NCI-H1436 (cell line): Measurements from ENCODE around the gene LRRC2.
"Not testable (repeated sequence)": the region's sequence is repeated elsewhere in the genome, so short reads cannot be mapped to it uniquely, and the experiment has no call there.

Source experiments
- DNase-seq: peaks from one replicate; lab custom pipeline; 2025; lab: John Stamatoyannopoulos, UW

Gene LRRC2

GRCh38 chr3:46580675-46581074, 14.6 kb upstream of the LRRC2 start:
- DNase-seq: no peak

DNA sequence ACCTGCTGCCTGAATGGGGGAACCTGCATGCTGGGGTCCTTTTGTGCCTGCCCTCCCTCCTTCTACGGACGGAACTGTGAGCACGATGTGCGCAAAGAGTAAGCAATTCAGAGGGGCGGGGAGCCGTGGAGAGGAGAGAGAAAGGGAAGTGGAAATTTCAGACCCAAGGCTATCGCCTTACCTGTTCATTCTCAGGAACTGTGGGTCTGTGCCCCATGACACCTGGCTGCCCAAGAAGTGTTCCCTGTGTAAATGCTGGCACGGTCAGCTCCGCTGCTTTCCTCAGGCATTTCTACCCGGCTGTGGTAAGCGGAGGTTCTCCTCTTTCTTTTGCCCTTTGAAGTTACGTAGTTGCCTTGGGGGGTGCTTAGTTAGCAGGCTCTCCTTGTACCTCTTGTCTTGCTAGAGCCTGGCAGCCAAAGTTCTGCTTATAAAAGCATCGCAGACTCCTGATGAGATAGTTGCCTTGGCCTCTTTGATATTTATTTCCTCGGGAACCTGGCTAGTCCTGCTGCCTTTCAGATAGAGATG, 13.7 kb upstream of the LRRC2 start:
- no peak for DNase-seq

DNA sequence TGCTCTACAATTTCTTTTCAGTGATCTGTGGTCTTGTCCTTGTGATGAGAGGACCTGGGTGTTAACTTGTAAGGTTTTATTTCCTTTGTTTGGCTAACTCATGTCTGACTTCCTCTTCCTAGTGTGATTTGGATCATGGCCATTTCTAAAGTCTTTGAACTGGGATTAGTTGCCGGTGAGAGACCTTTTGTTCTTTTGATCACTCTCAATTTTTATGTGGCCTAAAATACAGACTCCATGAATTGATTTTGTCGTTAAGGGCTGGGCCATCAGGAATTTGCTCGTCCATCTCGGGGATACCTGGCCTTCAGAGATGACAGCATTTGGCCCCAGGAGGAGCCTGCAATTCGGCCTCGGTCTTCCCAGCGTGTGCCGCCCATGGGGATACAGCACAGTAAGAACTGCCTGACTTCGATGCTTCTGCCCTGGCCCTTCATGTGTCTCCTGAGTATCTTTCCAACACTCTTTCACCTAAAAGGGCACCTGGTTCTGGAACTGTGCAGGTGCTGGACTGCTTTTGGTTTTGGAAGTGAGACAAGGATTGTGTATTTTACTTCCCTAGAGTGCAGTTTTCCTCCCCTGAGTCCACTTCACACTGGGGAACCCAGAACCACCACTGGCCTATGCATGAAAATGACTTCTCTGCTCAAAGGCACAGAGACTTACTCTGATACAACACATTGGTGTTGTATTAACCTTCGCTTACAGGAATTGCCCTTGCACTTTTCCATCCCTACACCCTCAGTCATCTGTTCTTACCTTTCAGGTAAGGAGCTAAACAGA, 13.1 kb upstream of the LRRC2 start:
- no peak for DNase-seq

DNA sequence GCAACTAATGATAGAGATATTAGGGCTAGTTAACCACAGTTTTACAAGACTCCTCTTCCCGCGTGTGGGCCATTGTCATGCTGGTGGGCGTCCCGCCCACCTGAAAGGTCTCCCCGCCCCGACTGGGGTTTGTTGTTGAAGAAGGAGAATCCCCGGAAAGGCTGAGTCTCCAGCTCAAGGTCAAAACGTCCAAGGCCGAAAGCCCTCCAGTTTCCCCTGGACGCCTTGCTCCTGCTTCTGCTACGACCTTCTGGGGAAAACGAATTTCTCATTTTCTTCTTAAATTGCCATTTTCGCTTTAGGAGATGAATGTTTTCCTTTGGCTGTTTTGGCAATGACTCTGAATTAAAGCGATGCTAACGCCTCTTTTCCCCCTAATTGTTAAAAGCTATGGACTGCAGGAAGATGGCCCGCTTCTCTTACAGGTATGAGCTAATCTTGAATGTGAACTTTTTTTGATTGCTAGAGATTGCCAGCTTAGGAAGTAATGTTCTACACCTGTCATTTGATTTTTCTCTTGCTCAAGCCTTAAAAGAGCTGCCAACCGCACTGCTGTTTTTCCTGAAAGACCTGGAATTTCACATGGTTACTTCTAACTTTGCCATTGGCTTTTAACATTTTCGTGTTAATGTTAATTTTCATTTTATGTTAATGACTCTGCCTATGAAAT, 11.6 kb upstream of the LRRC2 start:
- not testable (repeated sequence) for DNase-seq

DNA sequence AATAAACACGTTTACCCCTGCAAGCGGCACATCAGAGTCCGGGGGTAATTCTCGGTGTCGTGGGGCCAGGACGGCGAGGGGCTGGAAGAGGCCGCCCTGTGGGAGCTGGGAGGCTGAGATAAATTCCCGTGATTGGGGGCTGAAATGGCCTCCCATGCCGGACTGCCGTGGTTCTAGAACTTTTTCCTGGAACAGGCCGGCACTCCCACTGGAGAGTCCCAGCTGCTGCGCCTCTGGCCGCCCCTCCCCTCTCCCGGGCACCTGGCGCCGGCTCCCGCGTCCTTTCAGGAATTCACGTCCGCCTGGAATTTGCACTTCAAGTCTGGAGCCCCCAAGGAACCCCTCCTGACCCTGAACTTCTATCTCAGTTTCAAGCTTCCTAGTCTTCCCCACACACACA, 10.8 kb upstream of the LRRC2 start:
- DNase-seq: no peak

DNA sequence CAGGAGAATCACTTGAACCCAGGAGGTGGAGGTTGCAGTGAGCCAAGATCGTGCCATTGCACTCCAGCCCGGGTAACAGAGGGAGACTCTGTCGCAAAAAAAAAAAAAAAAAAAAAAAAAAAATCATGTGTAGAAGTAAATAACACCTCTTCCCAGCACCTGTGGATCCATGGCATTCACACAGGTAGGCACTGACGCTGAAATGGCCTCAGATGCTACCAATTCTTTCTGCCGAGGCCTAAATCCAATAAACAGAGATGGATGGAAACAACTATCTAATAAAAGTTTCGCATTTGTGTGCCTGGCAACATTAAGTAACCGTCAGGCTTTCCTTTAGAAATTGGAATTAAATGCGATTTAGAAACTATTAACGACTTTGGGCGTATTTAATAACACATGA, 10.3 kb upstream of the LRRC2 start:
- no peak for DNase-seq

GRCh38 chr3:46575577-46576222, 9.6 kb upstream of the LRRC2 start:
- no peak for DNase-seq

GRCh38 chr3:46574881-46575576, 8.9 kb upstream of the LRRC2 start:
- DNase-seq: no peak

- DNase-seq: no peak
Observed at GRCh38 chr3:46574243-46574646, 8.1 kb upstream of the LRRC2 start.

DNA sequence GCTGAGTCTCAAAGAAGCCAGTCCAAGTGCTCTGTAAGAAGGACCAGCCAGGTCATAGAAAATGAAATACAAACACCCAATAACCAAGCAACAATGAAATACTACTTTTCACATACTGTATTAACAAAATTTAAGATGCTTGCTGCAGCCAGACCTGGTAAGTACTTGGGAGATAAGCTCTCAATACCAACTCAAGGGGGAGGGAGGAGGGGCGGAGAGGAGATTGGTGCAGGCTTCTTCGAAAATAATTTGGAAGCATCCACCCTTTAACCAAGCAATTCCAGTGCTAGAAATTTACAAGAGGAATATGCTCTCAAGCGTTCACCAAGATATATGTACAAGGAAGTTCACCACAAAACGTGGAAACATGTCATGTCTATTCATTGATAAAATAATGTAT, 7.6 kb upstream of the LRRC2 start:
- no peak for DNase-seq

GRCh38 chr3:46571684-46572083, 5.6 kb upstream of the LRRC2 start:
- DNase-seq: no peak

DNA sequence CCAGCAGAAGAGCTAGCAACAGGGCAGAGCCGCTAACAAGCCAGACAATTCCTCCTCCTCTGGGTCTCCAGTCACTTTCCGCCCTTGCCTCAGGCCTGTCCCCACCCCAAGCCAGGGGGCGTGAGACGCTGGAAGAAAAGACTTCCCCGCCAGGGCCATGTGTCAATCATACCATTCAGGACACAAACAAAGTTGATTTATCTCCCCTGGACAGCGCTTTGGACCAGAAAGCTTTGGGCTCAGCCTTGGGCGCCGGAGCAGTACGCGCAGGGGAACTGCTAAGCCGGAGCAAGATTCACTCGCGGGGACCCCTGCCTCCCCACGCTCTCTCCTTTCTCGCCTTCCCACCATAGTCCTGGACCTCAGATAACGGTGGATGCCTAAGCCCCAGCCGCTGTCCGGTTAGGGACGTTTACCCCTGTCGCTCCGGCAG, 479 bp downstream of the LRRC2 start:
- no peak for DNase-seq

GRCh38 chr3:46565077-46565476, 1.0 kb downstream of the LRRC2 start:
- no peak for DNase-seq

DNA sequence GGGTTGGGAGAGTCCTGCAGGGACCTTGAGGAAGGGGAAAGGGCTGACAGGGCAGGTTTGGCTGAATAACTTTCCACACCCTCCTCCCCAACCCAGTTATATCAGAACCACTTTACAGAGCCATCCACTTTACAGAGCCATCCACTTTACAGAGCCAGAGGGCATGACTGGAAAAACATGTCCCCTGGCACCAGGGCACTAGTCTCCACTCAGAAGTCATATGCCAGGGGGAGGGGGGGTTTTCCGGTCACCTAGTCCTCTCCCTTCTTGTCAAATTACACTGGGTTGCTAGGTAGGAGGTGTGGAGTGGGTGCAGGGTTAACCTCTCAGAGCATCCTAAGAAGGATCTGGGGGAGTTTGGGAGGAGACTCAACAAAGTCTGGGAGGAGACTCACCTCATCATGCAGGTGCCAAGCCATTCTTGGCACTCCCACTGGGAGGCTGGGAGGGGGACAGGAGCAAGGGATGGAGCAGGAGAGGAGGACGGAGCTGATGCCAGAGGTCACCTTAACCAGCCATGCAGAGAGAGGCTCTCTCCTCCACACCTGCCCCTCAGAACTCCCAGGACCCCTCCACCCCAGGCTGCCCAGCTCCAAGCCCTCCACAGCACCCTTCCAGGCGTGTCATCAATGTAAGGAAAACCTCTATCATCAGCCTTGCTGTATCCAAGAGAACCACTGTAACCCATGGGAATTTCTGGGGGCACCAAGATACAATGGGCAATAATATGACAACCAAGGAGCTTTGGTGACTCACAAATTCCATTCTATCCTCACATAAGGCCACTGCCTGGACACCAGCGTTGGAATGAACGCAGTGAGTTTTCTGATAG, 1.7 kb downstream of the LRRC2 start:
- DNase-seq: no peak

DNA sequence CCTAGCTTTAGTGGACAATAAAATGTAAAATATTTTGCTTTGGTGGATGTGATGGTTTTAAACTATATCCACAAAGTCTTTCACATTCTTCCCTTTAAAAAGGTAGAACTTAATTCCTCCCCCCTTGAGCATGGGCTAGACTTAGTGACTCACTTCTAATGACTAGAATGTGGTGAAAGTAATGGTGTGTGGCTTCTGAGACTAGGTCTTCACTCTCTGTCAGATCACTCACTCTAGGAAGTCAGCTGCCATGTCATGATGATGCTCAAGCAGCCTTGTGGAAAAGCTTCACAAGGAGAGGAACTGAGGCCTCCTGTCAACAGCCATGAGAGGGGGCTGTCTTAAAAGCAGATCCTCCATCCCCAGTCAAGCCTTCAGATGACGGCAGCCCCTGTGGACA, 4.2 kb downstream of the LRRC2 start:
- no peak for DNase-seq

DNA sequence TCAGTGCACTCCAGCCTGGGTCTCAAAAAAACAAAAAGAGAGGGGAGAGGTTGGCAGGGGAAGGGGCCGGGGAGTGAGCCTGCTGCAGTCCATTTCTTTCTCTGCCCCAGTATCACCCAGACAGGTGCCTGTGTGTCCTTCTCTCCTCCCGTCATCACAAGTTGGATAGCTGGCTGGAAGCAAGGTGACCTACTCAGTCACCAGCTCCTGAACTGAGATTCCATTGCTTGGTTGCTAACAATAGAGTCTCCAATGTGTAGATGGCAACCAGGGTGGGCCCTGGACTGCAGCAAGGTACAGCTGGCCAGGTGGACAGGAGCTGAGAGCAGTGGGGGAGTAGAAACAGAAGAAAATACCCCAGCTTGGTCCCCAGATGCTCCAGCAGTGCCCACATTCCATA, 4.6 kb downstream of the LRRC2 start:
- no peak for DNase-seq

DNA sequence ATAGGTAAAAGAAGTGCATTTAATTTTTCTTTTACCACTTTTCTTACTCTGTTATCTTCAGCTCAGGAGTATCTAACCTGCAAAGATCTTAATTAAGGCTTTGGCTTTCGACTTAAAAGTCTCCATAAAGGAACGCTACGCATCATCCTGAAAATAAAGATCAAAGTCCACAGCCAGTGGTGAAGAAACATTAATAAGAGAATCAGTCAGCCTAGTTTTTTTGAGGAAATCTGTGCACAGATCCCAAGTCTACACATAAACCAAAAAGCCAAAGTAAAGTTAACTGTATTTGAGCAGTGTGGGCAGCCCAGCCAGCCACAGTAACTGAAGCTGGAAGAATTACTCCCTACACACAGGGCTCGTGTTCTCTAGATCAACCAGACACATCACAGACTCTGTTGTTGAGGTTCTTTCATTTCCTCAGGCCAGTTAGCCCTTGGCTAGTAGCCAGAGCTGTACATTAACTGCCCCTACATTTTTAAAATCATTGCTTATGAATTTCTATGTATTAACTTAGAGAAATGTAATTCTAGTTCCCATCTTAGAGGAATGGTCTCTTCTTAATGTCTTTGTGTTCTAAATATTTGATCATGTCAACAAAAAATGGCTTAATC, 6.9 kb downstream of the LRRC2 start:
- no peak for DNase-seq

DNA sequence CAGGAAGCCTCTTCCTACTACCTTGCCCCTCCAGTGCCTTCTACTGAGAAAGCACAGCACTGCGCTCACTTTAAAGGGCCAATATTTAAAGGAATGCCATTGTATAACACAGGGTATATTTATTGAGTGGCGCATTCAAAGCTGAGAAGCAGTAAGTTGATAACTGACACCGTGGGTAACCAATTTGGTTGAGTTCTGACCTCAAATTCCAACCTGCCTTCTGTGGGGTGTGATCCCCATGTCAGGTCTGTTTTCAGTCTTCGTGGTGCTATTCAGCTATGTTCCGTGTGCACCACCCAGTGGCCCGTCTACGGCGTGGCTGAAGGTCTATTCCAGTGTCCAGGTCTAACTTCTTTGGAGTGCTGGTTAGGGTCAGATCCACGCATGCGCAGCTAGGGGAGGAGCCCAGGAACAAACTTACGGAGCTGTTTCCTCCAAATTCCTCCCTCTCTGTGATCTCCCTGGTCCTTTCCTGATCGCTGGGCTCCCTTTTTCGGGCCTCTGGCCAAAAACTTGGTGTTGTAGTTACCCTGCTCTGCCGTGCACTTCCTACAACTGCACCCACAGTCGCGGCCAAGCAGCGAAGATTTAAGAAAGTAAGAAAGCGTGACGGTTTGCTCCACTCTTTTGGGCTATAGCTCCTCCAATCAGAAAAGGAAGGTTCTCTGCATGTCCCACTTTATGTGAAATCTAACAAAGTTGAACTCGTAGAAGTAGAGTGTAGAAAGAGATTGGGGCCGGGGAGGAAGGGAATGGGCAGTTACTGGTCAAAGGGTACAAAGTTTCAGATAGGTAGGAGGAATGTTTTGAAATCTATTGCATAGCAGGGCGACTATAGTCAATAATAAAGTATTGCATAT, 7.7 kb downstream of the LRRC2 start:
- DNase-seq: no peak

- no peak for DNase-seq
Observed at GRCh38 chr3:46557814-46558183, 8.3 kb downstream of the LRRC2 start.

DNA sequence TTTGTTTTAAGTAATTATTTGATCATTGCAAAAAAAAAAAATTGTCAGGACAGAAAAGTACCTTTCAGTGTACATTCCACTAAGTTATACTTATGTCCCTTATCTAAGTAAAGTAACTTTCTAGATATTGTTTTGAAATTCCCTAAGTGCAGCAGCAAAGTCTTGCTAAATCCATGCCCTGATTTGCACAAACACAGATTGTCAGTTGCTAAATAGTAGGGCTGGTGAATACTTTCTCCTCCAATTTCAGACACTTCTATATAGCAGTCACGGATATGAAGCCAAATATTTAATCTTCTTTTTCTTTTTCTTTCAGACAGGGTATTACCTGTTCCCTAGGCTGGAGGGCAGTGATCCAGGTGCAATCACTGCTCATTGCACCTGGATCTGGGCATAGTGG, 12.9 kb downstream of the LRRC2 start:
- no peak for DNase-seq
